ENCODE results near the gene ITCH.

DNA sequence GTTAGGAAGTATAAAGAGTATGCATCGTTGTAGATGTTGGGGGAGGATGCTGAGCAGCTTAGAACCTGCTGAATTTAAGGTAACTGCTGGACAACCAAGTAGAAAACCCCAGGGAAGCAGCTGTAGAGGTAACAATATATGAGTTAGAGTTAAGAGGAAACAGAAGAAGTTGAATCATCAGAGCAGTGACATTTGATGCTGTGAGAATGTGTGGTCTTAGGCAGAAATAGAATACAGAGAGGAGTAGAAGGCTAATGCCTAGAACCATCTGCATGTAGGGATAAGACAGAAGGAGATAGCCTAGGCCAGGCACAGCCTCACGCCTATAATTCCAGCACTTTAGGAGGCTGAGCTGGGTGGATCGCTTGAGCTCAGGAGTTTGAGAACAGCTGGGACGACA lies 130.6 kb downstream of the ITCH start:
- TF ChIP-seq, protein P1, sequence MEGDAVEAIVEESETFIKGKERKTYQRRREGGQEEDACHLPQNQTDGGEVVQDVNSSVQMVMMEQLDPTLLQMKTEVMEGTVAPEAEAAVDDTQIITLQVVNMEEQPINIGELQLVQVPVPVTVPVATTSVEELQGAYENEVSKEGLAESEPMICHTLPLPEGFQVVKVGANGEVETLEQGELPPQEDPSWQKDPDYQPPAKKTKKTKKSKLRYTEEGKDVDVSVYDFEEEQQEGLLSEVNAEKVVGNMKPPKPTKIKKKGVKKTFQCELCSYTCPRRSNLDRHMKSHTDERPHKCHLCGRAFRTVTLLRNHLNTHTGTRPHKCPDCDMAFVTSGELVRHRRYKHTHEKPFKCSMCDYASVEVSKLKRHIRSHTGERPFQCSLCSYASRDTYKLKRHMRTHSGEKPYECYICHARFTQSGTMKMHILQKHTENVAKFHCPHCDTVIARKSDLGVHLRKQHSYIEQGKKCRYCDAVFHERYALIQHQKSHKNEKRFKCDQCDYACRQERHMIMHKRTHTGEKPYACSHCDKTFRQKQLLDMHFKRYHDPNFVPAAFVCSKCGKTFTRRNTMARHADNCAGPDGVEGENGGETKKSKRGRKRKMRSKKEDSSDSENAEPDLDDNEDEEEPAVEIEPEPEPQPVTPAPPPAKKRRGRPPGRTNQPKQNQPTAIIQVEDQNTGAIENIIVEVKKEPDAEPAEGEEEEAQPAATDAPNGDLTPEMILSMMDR (IDR thresholded peaks at IDR 0.05), result no peak
- no peak for TF ChIP-seq POLR2A (IDR thresholded peaks at IDR 0.05)
- no peak for TF ChIP-seq POLR2AphosphoS5 (IDR thresholded peaks at IDR 0.05)
